GM13976 (cell line): ENCODE results near the gene BTBD10.

Experiments
- DNase-seq: peaks from one replicate; pipeline ENCODE4 v3.0.0; 2012; ENCODE audit warnings: low spot score
- CTCF ChIP-seq: IDR thresholded peaks from 2 replicates; pipeline ENCODE4 v1.5.1; 2012; ENCODE audit warnings: borderline replicate concordance, mild to moderate bottlenecking; ENCODE audit not compliant: insufficient read depth; ENCODE audit errors: extremely low read depth, missing control alignments, control extremely low read depth
- in situ Hi-C: fragments of 300-500 bp; cut with MboI; formaldehyde crosslinking; loops from one replicate; pipeline ENCODE4 v1.12.0; 2022; ENCODE audit warnings: low sequenced_read_pairs, mixed read lengths, inconsistent platforms; ENCODE audit not compliant: unreplicated experiment

The BTBD10 gene

GRCh38 chr11:13355191-13355590 is 107.8 kb downstream of the BTBD10 start:
- in situ Hi-C loops: no loop called here
- TF ChIP-seq CTCF: no peak
- DNase-seq: no peak

GRCh38 chr11:13354335-13354734 is 108.7 kb downstream of the BTBD10 start:
- in situ Hi-C loops: no loop called here
- no peak for TF ChIP-seq CTCF
- DNase-seq: no peak

- in situ Hi-C loops: no loop called here
- DNase-seq: no peak
- no peak for TF ChIP-seq CTCF
Observed at GRCh38 chr11:13352711-13353110, 110.3 kb downstream of the BTBD10 start.

- in situ Hi-C loops: loop anchor here (25.0 kb wide), 1 partner anchor 387 kb away; no protein-coding TSS in a partner anchor
- TF ChIP-seq CTCF: no peak
- DNase-seq: no peak
Observed at GRCh38 chr11:13349581-13349980, 113.4 kb downstream of the BTBD10 start.

GRCh38 chr11:13349046-13349445 is 114.0 kb downstream of the BTBD10 start:
- no peak for TF ChIP-seq CTCF
- in situ Hi-C loops: loop anchor here (25.0 kb wide), 1 partner anchor 387 kb away; no protein-coding TSS in a partner anchor
- no peak for DNase-seq

GRCh38 chr11:13348305-13348704 is 114.7 kb downstream of the BTBD10 start:
- DNase-seq: peak; percentile 41
- TF ChIP-seq CTCF: no peak
- in situ Hi-C loops: loop anchor here (25.0 kb wide), 1 partner anchor 386 kb away; no protein-coding TSS in a partner anchor

GRCh38 chr11:13347901-13348300 is 115.1 kb downstream of the BTBD10 start:
- in situ Hi-C loops: loop anchor here (25.0 kb wide), 1 partner anchor 386 kb away; no protein-coding TSS in a partner anchor
- no peak for TF ChIP-seq CTCF
- no peak for DNase-seq
